T-helper 2 cell treated with Interferon-gamma antibody and Interleukin-4, amounts not matched to agents 100 ng/mL and 5 ng/mL, for 36 hours (primary cell): Measurements from ENCODE around the gene MACROH2A1. TPM values are rescaled to one million over a fixed set of nuclear protein-coding genes. Genes with fewer than 3 reads are reported as not detected.

Source experiments
- intact Hi-C: fragments of 100-400 bp; cut with micrococcal nuclease; formaldehyde crosslinking; loops from one replicate; pipeline ENCODE4 v1.15.1; 2023
- total RNA-seq: library from RNA; stranded (reverse); gene quantifications from 2 replicates; pipeline ENCODE4 v1.2.3, GENCODE V29; 2022

MACROH2A1 gene
- total RNA-seq, 1 donor from 2014 or later = 325 TPM

DNA sequence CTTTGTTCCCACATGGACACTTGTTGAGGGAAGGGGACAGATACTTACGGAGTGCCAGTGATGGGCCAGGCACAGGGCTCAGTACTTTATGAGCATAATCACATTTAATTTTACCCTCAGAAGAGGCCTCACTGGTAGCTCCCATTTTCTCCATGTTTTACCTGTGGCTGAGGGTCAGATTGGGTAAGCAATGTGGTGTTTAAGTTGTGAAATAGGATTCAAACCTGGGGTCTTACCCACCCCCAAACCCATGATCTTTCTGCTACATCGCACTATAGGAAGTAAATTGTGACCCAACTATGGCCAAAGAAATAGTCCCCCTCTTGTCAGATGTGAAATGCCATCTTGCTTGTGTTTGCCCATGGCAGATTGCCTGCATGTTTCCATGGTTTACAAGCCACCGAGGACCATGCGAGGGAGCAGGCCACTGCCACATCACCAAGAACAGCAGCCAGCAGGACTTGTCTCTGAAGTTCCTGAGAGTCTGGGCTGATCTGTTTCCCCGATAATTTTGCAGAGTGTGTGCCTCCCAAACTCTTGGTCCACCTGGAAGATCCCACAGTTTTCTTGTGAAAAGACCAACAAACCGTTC is 95.4 kb downstream of the MACROH2A1 start:
- intact Hi-C loops = no loop called here

DNA sequence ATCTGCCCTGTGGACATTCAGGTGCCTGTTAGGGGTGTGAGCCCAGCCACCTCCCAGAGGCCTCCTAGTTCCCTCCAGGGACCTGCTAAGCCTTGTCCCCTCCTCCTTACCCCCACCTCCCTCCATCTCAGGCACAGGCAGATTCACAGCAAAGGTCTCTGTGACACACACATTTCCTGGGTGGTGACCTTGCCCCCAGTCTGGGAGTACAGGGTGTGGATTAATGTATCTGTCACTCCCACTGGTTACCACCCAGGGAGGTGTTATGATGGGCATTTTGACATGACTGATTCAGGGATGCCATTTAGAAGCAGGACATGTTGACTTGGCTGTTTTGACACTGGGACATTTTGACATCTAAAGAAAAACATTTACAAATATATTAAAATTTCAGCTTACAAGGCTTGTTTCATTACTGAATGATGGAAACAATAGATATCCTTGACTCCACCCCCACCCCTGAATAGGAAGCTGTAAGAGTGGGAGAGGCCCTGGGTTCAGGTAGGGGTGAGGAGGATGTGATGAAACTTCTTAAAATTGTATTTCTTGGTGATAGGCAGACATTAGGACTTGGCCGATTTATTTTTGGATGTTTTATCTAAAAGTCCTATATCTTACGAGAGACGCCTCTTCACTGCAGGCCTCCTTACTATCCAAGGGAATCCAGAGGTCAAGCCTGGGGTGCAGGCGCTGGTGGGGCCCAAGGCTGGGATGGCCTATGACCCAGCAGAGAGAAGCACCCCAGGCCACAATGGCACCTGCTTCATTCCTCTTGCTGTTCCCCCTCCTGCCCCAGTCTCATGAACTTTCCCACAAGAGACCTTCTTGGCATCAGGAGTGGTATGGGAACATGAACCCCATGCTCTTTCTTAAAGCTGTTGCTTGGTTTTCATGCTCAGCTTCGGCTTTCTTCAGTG is 101.9 kb downstream of the MACROH2A1 start:
- intact Hi-C loops = no loop called here

DNA sequence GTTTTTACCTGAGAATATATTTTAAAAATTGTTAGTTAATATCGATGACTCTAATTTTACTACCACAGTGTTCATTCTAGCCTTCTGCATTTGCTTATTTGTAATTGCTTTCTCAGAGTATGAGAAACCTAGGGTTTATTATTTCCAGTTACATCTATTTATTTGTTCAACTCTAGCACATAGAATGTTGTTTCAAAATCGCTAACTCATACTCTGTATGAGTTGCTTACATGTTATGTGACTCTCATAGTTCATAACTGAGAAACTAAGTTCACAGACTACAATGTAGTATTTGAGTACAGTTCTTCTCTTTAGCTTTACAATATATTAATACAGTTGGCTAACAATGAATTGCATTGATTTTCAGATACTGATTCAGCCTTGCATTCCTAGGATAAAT is 103.2 kb downstream of the MACROH2A1 start:
- intact Hi-C loops = no loop called here

DNA sequence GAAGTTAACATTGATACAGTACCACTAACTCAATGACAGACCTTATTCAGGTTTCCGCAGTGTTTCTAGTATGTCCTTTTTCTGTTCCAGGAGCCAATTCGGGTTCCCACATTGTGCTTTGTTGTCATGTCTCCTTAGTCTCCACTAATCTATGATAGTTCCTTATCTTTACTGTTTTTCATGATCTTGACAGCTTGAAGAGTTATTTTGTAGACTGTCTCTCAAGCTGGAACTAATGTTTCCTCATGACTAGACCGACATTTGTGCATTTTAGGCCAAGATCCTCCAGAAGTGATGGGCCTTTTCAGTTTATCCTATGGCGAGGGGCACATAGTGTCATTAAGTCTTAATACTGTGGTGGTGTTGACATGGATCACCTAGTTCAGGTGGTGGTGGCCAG is 104.2 kb downstream of the MACROH2A1 start:
- intact Hi-C loops = no loop called here

DNA sequence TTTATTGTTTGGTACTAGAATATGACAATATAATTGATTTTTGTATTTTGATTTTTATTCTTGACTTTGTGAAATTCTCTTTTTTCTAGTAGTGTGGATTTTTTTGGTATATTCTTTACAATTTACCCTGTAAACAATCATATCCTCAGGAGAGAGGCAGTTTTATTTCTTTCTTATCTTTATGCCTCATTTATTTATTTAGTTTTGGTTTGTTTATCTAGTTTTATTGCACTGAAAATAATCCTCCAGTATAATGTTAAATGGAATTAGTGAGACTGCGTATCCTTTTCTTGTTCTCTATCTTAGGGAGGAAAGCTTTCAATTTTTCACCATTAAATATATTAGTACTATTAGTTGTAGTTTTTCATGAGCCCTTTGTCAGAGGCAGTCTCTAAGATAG is 109.4 kb downstream of the MACROH2A1 start:
- intact Hi-C loops = no loop called here

DNA sequence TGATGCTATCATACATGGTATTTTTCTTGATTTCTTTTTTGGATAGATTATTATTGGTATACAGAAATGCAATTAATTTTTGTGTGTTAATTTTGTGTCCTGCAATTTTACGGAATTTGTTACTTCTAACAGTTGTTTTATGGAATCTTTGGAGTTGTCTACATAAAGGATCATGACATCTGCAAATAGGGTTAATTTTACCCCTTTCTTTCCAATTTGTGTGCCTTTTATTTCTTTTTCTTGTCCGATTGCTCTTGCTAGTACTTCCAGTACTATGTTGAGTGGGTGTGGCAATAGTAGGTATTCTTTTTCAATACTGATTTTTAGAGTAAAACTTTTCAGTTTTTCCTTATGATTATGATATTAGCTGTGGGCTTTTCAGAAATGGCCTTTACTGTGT is 111.5 kb downstream of the MACROH2A1 start:
- intact Hi-C loops = no loop called here

Other genes with a start within 250 kb of the MACROH2A1 start
- not detected in 2 replicates for gene DCANP1, start 48.1 kb upstream of the MACROH2A1 start, total RNA-seq
- not detected in 2 replicates for gene TIFAB, start 53.1 kb upstream of the MACROH2A1 start, total RNA-seq
- gene NEUROG1, start 136.7 kb upstream of the MACROH2A1 start, total RNA-seq = not detected in 2 replicates
- gene CXCL14, start 179.8 kb upstream of the MACROH2A1 start, total RNA-seq = not detected in 2 replicates